SH-SY5Y (cell line): ENCODE measurements around the gene SMYD1.

ENCODE experiments used
- GATA2 ChIP-seq: IDR thresholded peaks from 2 replicates; pipeline ENCODE4 v1.6.1; 2011; ENCODE audit warnings: mild to moderate bottlenecking, low read depth, low read length
- GATA3 ChIP-seq: IDR thresholded peaks from 2 replicates; pipeline ENCODE4 v1.6.1; 2011; ENCODE audit warnings: low read depth, mild to moderate bottlenecking, low read length, moderate library complexity

DNA sequence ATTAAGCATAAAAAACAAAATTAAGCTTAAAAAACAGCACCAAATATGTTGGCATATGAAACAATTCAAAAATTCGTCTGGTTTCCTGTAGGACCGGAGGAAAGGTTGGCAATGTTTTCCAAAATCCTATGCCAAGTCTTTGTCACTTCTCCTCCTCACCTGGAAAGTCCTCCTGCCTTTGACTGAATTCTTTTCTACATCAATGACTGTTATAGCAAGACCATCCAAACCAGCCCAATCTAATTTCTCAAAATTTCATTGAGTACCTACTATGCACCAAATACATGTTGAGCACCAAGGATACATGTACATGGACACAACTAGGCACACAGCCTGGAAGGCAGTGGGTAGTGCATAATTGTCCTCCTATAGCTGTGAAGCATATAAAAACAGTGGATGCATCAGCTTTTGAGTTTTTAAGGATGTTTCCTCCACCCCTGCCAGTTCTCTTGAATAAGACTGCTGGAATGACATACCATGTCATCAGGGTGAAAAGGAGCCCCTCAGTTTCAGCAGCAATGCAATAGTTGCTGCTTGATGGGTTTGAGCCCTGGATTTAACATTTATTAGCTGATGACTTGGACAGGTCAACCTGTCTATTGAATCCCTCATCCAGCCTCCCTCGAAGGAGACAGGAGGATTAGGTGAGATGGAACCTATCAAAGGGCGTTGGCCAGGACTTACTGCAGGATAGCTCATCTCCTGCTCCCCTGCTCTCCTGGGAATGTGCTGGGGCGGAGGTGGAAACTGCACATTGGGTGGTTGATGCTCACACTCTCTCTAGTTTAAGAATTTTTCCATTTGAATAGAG is 55.7 kb downstream of the SMYD1 start:
- TF ChIP-seq GATA2 (no peak), GATA3 (no peak)
